T-helper 9 cell (primary cell): ENCODE data around the gene GAS7.
"Not testable (repeated sequence)": the region's sequence is repeated elsewhere in the genome, so short reads cannot be mapped to it uniquely, and the experiment has no call there.

Source experiments
- DNase-seq: peaks from one replicate; pipeline ENCODE4 v3.0.0-alpha.2; 2020

Gene GAS7

GRCh38 chr17:10067446-10068143, 130.8 kb downstream of the GAS7 start:
- DNase-seq: no peak

DNA sequence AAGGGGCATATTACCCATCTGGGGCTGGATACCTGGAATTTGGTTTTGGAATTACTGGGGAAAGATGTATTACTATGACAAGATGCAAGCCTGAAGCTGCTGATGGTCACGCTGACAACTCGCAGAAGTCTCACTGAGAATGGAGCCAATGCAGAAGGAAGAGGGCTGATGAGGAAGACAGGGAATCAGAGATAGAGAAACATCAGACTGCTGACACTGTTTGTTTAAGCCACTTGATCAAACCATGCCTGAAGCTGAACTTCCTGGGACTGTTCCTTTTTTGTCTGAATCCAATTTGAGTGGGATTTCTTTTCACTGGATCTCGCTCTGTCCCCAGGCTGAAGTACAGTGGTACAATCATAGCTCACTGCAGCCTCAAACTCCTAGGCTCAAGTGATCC, 133.9 kb downstream of the GAS7 start:
- no peak for DNase-seq

- no peak for DNase-seq
Measured at GRCh38 chr17:10063730-10064241, 134.6 kb downstream of the GAS7 start.

DNA sequence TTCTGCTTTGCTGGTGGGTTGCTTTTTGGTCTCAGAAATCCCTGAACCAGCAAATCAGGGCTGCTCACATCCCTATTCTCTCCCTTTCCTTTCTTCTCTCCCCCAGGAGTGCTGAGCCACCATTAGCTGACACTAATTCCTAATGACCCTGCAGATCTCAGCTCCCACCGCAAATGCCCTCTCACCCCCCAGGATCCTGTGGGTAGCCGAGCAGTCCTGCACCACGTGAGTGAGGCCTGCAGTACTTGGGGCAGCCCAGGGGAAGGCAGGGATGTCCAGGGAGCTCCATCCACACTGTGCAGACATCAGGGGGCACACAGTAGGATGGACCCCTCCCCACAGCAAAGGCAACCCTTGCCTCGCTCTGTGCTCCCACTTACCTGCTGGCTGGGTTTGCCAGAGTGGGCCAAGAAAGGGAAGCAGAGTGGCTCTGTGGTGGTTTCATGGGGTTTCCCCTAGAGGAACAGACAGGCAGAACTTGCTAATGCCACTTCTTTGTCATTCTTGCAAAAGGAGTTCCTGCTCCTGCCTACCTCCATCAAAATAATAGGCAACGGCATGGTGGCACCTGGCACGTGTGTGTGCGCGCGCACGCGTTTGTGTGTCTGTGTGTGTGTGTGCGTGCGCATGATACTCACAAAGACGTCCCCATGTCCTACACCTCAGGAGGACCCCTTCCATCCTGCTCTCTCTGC, 135.6 kb downstream of the GAS7 start:
- no peak for DNase-seq

GRCh38 chr17:10061111-10061845, 137.1 kb downstream of the GAS7 start:
- no peak for DNase-seq

- no peak for DNase-seq
Measured at GRCh38 chr17:10060526-10060925, 137.9 kb downstream of the GAS7 start.

GRCh38 chr17:10059684-10060211, 138.7 kb downstream of the GAS7 start:
- DNase-seq: no peak

GRCh38 chr17:10058921-10059683, 139.3 kb downstream of the GAS7 start:
- no peak for DNase-seq

GRCh38 chr17:10057466-10057865, 140.9 kb downstream of the GAS7 start:
- not testable (repeated sequence) for DNase-seq

- no peak for DNase-seq
Measured at GRCh38 chr17:10055262-10055975, 143.0 kb downstream of the GAS7 start.

- DNase-seq: no peak
Measured at GRCh38 chr17:10053782-10054540, 144.4 kb downstream of the GAS7 start.

GRCh38 chr17:10052106-10052813, 146.1 kb downstream of the GAS7 start:
- no peak for DNase-seq

- no peak for DNase-seq
Measured at GRCh38 chr17:10051112-10051511, 147.3 kb downstream of the GAS7 start.

- DNase-seq: no peak
Measured at GRCh38 chr17:10050597-10051101, 147.8 kb downstream of the GAS7 start.

DNA sequence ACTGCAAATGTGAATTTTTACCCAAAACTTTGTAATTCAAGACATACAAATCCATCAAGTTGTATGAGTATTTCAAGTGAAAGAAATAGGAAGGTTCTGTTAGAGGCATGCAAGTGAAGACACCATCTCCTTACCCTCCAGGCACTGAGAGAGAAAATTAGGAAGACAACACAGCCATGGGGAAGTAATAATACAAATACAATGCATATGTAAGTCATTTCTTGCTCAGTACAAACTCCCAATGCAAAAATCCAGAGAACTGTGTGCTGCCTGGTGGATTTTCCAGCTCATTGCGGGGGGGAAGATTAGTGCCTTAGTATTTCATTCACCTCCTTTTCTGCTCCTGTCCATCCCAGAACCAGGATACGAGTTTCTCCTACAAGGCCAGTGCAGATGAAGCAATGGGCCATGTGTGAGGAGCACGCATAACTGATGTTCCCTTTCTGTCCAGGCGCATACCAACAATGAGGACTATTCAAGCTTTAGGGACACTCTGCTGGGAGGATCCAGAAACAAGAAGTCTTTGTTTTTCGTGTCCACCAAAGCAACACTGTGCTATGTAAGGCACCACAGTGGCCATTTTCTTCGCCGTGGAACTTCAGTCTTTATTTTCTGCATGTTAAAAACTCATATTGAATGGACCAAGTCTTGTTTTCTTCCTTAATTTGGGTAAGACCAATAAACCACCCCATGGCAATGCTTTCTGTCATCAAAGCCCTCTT, 149.6 kb downstream of the GAS7 start:
- no peak for DNase-seq

- no peak for DNase-seq
Measured at GRCh38 chr17:10046786-10047785, 151.3 kb downstream of the GAS7 start.

GRCh38 chr17:10045871-10046658, 152.3 kb downstream of the GAS7 start:
- DNase-seq: no peak
